ENCODE measurements around the gene RPS6KA2.
"Not testable (repeated sequence)": the region's sequence is repeated elsewhere in the genome, so short reads cannot be mapped to it uniquely, and the experiment has no call there.

RPS6KA2 gene

DNA sequence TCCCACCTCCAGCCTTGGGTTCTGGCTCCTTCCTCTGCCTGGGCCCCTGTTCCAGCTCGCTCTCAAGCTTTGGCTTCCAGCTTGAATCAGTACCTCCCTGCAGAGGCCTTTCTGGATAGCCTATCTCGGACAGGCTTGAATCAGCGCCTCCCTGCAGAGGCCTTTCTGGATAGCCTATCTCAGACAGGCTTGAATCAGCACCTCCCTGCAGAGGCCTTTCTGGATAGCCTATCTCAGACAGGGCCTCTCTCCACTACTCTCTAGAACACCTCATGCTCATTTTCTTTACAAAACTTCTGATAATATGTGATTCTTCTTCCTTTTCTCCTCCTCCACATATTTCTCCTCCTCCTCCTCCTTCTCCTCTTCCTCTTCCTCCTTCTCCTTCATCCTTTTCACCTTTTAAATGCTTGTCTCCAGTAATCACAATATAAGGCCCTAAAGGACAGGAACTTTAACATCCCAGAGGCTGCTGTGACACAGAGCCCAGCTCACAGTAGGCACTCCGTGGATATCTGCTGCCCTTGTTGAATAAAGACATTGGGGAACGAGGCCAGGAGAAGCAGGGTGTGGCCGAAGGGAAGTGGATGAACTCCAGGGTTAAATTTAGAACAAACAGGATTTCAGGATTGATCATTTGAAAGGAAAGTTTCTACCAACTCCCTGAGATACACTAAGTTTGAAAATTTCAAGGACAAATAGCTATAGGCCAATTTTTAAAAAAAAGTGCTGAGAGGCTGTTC, 9.3 kb upstream of the RPS6KA2 start:
- DNase-seq (ENCODE audit: low read depth in 1 of 2, low spot score in 1 of 2): no peak

DNA sequence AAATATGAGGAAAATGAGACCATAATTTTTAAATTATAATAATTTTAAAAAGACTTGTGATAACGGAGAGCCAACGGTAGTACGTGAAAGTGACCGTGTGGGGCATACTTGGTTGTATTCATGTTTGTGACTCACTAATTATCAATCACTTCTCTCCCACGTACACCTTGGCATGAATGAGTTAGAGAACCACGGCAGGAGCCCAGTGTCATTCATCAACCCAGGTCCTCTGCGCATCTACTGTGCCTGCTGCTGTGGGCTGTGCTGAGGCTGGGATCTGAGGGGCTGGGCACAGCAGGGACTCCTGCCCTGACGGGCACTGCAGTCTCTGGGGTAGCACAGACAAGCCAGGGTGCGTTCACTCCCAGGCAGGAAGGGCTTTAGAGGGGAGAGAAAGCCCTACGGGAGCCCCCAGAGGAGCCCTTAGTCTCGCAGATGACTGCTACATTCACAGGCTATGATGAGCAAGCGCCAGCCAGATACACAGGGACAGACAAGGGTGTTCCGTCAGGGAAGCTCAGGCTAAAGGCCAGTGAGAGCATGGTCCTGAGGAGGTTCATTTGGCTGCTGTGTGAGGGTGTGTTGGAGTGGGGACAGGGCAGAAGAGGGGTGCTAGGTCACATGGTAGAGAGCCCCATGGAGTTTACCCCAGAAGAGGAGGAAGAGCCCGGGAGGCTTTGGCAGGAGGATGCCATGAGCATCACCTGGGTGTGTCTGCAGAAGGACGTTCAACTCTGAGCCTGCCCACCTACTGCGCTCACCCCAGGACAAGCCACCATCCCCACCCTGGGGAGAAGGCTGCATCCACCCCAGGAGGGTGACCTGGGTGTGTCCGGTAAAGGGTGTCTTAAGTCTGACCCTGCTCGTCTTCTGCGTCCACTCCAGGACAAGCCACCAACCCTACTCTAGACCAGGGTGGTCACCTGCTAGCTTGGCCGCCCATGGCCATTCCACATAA, 8.2 kb upstream of the RPS6KA2 start:
- no peak for DNase-seq (ENCODE audit: low read depth in 1 of 2, low spot score in 1 of 2)

DNA sequence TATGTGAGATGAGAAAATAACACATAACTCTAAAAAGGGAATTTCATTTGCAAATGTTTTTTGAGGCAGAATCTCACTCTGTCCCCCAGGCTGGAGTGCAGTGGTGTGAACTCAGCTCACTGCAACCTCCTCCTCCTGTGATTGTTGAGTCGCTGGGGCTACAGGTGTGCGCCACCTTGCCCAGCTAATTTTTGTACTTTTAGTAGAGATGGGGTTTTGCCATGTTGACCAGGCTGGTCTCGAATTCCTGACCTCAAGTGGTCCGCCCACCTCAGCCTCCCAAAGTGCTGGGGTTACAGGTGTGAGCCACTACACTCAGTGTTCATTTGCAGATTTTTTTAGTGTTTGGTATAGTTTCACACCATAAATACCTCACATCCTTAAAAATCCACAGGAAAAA, 7.5 kb upstream of the RPS6KA2 start:
- not testable (repeated sequence) for DNase-seq (ENCODE audit: low read depth in 1 of 2, low spot score in 1 of 2)

DNA sequence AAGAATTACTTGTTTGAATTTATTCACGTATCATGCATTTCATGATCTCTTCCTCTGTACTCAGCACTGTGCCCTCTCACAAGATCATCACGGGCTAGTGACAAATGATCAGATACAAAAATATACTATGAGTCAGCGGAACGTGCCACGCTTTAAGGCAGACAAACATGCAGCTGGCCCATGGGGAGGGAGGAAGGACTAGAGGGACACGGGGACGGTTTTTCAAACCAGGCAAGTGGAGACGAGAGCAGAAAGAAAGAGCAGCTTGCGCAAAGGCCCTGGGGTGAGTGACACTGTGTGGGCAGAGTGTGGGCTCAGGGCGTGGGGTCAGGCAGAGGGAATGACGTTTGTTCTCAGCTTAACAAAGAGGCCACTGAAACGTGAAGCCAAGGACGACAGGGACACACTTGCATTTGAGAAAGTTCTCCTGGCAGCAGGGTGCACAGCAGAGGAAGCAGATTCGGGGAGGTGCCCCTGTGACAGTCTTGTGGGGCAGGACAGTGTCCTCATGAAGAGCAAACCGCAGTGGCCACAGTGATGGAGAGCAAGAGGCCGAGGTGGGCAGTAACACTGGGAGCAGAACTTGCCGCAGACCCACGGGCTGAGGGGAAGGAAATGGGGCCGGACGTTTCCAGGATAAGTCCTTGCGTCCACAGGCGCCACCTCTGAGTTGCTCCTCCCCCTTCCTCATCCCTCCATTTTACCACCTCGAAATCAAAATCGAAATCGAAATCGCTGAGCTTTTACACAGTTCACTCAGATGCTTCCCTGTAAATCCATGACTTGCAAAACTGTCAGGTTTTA, 6.9 kb upstream of the RPS6KA2 start:
- no peak for DNase-seq (ENCODE audit: low read depth in 1 of 2, low spot score in 1 of 2)

DNA sequence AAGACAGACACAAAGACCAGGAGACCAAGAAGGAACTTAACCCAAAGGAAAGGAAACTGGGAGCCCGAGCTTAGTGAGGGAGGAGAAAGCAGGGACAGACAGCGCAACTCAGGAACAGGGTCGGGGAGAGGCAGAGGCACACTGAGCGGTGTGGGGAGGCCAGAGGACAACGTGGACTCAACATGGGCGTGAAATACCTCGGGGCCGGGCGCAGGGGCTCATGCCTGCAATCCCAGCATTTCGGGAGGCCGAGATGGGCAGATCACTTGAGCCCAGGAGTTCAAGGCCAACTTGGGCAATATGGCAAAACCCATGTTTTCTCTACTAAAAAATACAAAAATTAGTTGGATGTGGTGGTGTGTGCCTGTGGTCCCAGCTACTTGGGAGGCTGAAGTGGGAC, 5.7 kb upstream of the RPS6KA2 start:
- no peak for DNase-seq (ENCODE audit: low read depth in 1 of 2, low spot score in 1 of 2)

DNA sequence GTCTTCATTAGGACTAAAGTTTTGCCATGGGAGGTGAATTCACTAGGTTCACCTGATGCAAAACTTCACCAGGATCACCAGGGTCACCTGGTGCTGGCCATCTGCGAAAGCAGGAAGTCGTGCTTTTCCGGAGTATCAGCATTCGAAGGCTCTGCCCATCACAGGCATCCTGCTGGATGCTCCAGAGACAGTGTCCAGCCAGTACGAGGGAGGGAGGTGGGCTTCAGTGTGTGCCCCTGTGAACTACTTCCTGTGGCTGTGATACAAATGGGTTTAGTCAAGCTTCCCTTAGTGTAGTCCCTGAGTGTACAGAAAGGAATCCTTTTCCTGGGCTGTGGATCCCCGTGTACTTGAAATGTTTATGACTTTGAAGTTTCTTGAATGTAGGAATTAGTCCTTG, 3.4 kb upstream of the RPS6KA2 start:
- DNase-seq (ENCODE audit: low read depth in 1 of 2, low spot score in 1 of 2): no peak

DNA sequence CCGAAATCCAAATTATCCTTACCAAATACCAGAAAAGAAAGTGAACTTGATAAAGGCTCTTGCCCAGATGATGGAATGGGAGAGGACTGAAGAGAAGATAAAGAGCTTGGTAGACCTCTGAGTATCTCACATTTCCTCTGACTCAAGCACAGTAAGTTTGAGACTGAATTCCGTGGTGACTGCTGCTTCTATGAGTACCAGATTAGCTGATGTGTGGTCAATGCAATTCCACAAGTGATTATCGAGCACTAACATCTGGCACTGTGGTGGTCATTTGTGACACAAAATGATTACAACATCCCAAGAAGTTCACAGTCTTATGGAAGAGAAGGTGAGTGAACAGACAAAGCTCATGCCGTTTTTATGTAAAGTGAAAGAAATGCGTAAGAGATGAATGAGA, 2.6 kb upstream of the RPS6KA2 start:
- DNase-seq (ENCODE audit: low read depth in 1 of 2, low spot score in 1 of 2): no peak

DNA sequence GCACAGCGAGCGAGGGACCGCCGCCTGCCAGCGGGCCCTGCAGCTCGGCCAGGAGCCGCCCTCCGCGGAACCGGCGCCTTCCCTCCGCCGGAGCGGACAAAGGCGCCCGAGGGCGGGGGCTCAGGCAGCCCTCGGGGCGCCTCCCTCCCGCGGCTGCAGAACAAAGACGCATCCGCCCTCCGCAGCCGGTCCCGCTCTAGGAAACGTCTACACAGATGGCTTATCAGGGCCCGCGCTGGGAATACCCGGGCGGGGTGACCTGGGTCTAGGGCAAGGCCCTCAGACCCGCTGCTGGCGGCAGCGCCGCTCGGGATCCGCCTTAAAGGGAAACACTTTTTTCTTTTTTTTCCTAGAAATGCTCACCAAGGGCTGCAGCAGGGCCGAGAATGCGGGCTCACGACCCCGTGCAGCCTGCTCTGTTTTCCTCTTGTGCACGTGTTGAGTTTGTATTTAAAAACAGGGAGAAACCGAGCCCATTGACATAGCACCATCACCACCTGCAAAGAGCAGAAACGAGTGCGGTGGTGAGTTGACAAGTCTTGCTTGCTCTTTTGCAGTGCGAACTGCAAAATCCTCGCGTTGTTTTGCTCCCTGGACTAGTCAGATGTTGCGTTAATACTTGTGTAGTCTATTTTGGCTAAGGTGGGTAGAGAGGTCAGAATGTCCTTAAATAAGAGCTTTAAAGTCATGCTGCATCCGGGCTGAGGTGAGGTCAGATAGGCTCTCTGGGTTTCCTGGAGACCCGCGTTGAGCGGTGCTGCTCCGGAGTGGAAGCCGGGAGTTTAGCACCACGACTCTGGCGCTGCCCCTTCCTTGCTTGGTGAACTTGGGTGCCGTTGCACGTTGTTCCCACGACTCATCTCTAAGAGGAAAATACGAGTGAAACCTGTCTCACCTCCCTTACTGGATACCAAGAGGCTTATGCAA, 1.1 kb upstream of the RPS6KA2 start:
- peak in 1 of 2 donors; percentile 20 for DNase-seq (ENCODE audit: low read depth in 1 of 2, low spot score in 1 of 2)

DNA sequence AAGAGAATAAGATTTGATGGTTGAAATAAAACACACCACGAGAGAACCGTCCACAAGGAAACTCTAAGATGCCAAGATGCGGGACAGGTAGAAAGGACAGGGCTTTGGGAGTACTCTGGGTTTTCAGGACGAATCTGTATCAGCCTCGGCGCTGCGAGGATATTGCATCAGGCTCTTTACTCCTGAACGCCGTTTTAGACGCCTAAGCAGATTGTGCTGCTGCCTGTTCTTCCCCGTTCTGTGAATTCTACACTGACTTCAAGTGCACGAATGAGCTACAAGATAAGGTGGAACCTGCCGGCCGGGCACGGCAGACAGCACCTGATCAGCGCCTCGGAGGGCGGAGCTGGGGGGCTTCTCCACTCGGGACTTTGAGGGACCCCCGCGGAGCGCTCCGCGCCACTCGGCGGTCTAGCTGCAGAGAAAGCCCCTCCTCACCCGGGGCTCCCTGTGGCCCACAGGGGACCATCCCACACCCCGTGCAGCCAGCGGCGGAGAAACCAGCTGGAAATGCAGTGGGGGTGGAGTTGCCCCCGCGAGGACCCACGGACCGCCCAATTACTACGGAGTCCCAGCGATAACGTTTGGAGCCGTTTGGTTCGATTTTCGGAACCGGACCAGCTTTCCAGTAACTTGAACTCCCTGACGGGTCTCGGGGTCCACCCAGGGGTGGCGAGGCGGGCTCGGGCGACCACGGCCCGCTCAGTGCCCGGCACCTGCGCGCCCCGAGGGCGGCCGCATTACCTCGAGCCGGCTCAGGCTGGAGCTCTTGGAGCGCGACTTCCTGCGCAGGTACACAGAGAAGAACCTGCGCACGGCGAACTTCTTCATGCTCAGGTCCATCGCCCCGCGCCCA, 646 bp downstream of the RPS6KA2 start:
- peak in 1 of 2 donors; percentile 16 for DNase-seq (ENCODE audit: low read depth in 1 of 2, low spot score in 1 of 2)

DNA sequence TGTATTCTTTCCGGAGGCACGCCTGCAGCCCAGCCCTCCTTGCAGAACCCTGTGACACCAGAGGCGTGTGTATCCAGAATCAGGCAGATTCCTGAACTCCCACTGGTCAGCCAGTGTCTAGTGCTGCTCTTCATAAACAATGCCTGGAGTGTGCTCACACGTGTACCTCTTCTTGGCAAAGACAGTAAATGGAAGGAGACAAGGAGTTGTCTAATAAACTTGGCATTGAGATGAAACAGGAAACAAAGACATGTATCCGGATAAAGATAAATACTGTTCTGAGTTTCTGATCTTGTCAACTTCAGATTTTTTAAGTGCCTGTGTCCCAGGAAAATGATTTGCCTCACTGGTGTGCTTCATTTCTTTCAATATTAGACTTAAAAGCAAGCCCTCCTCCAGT, 1.7 kb downstream of the RPS6KA2 start:
- DNase-seq (ENCODE audit: low read depth in 1 of 2, low spot score in 1 of 2): no peak

DNA sequence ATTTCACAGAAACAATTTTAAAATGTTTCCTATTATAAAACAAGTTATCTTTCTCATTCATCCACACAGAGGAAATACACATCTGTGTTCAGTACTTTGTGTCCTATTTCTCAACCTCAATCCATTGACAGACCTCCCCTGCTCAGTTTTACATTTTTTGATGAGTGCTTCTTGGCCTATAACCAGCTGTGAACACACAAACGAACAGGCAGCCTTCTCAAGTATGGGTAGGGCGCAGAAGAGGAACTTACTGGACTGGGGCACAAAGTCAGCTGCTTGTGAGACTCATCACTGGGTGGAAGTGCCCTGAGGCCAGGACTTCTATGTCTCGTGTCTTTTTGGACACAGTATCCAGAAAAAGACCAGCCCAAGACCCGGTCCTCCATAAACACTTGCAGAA, 2.8 kb downstream of the RPS6KA2 start:
- DNase-seq (ENCODE audit: low read depth in 1 of 2, low spot score in 1 of 2): no peak

DNA sequence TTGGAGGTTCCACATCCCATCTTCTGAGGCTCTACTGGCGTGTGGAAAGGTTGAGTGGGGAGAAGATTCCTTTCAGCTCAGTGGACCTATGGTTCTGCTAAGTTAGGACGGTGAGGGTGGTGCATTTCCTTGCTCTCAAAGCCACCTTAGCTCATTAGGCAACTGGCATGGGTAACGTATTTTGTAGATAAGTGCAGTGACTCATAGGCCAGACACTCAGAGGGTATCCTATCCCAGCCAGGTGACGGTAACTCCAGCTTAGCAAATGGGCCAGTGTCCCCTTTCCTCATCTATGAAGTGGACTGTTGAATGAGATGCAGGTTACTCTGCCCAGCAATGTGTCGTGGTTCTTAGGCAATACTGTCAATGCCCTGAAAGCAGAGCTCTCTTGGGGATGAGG, 3.7 kb downstream of the RPS6KA2 start:
- no peak for DNase-seq (ENCODE audit: low read depth in 1 of 2, low spot score in 1 of 2)

DNA sequence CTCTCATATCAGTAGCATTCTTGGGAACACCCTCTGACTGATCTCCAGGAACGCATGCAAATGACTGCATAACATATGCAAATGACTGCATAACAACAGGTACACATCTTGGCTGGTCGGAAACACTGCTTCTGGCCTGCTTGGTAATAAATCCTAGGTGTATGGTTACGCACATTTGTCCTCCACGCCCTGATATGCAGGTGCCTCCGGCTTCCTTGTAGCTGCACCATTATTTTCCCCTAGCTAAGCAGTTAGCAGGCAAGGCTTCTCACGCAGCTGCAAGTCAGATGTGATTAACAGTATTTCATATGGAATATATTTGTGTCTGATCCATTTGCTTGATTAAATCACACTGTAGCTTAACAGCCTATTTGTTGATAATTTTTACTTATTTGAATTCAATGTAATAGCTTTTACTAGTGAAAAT, 5.9 kb downstream of the RPS6KA2 start:
- DNase-seq (ENCODE audit: low read depth in 1 of 2, low spot score in 1 of 2): no peak

DNA sequence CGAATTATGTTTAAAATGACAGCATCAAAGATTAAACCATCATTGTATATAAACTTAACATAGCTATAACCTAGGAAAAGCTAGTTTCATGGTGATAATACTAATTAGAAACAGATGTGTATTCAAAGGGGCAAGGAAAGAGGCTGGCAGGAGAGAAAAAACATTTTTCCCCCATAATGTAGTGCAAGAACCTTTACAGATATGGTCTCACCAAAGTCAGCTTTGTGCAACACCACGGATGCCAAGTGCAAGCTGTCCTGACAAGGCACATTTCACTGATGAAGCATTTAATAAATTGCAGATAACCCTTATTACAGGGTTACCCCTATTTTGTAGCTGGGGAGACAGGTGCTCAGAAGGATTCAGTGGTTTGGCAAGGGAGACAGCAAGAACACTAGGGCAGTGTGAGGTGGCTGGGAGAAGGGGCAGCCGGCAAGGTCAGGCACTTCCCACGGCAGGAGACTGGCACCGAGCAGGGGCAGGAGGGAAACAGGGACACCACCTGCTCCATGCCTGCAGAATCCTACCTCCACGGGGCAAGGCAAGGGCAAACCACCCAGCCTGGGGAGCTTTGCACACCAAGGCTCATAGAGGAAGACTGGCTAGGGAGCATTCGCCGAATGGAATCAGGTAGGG, 6.5 kb downstream of the RPS6KA2 start:
- DNase-seq (ENCODE audit: low read depth in 1 of 2, low spot score in 1 of 2): no peak

DNA sequence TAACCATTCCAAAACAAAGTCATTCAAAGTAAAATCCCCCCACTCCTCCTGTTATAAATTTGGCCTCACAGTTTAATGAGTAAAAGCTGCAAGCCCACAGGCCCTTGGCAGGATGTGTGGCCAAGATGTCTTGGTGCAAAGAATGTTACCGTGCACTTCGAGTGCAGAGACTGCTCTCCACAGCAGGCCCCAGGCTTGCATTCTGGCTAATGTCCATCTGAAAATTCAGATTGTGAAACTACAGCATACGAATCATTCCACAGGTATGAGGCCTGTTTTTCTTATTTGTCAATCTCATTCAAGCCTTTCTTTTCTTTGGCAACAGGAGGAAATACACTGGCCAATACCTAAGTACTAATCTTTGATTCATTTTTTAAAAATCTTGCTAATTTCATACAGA, 7.1 kb downstream of the RPS6KA2 start:
- no peak for DNase-seq (ENCODE audit: low read depth in 1 of 2, low spot score in 1 of 2)

DNA sequence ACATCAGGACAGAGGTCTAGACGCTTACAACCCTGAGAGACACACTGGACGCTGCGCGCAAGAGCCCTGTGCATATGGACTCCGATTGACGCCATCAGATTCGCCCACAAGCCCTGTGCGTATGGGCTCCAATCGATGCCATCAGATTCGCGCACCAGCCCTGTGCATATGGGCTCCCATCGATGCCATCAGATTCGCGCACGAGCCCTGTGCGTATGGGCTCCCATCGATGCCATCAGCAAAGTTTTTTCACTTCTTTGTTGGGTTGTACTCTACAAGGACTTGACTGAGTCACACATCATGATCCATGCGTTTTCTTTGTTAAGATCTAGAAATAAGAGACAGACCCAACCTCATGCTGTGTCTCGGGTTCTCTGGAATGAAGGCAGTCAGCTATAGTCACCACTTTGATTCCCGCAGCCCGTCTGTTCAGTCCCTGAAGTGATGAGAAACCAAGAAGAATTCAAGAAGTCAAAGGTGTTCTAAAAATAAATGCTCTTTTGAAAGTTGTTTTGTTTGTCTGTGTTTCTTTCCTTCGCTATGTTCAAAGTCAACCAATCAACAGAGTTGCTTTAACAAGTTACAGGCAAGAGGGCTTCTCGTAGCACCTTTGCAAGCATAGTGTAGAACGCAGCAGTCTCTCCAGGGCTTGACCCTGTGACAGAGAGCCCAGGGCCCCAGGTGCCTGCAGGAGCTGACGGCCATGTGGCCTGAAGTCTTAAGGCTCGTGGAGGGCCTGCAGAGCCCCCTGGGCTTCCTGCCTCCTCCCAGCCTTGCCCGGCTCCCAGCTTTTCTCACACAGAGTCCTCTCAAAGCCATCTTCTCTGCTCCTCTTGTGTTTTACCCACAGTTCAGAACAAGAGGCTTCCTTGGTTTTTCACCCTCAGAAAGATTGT, 7.9 kb downstream of the RPS6KA2 start:
- no peak for DNase-seq (ENCODE audit: low read depth in 1 of 2, low spot score in 1 of 2)

DNA sequence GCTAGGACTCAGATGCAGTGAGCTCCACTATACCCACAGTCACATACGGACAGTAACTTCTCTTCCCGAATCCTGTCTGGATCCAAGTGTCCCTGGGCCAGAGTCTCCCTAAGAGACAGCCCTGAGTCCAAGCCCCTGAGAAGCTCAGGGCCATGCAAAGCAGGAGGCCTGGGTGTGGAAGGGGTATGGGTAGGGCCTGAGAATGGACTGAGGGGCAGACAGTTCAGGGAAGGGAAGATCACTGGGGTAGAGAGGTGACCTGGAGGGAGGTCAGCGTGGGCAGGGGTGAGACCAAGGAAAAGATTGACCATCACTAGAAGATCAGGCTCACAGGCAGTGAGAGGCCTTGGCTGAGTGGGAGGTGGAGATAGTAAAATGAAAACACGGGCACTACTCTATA, 8.8 kb downstream of the RPS6KA2 start:
- no peak for DNase-seq (ENCODE audit: low read depth in 1 of 2, low spot score in 1 of 2)

DNA sequence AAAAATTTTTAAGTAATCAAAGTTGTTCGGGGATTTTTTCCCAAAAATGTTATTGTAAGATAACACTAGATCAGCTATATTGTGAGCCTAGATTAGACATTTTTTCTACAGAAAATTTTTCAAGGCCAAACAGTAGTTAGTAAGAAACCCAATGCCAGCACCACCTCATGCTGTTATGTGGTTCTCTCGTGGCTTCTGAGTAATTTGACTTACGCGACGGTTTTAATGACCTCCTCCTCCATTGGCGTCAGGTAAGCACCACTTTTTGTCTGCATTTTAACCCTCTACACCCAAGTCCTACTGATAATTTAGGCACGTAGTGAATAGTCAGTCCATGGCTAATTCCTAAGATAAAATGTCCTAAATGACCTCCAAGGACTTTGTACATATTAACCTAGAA, 9.7 kb downstream of the RPS6KA2 start:
- no peak for DNase-seq (ENCODE audit: low read depth in 1 of 2, low spot score in 1 of 2)

All from activated CD4-positive, alpha-beta T cell treated with anti-CD3 and anti-CD28 coated beads, Interleukin-2, amount 50 U/mL, for 24 hours (primary cell).